ENCODE measurements around the gene LYRM2. TPM values are rescaled to one million over a fixed set of nuclear protein-coding genes. Genes with fewer than 3 reads are reported as not detected.

Gene LYRM2
- total RNA-seq, 1 donor from 2014 or later, result 33.0 TPM

DNA sequence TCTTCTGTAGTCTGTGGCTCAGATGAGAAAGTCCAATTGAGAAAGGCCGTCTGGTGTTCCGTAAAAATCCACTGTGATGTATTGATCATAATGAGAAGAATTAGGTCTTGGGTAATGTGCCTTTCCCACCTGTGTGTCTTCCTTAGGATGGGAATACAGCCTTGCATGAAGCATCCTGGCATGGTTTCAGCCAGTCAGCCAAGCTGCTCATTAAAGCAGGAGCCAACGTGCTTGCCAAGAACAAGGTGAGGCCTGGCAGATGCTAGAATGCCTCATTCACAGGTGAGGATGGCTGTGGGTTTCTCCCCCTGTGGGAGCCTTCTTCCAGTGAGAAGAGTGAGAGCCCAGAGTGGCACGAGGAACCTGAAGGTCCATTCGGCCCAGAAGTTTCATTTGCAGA lies 32.7 kb downstream of the LYRM2 start:
- intact Hi-C loops (cut with DNase I), result no loop called here
- ATAC-seq (ENCODE audit: poor library complexity) (no peak), DNase-seq (no peak)

- DNase-seq (no peak), ATAC-seq (ENCODE audit: poor library complexity) (no peak)
- intact Hi-C loops (cut with DNase I), result no loop called here
These were observed 33.9 kb downstream of the LYRM2 start for GRCh38 chr6:89604653-89605052.

DNA sequence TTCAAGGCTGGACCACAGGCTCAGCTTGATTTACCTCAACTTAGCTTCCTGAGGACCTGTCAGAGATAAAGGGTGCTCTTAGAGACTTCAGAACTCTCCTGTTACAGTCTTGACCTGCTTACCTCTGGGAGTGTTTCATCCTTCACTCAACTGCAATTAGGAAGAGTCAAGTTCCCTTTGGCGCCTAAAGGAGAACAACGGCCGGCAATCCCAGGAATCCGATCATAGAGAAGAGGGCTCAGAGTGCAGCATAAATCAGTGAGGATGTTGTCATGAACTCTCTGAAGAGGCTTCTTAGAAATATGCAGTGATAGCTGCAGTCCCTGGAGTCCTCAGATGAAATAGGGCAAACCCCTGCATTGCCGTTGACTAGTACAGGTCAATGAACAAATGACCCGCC lies 36.4 kb downstream of the LYRM2 start:
- no peak for DNase-seq
- ATAC-seq (ENCODE audit: poor library complexity), result no peak

DNA sequence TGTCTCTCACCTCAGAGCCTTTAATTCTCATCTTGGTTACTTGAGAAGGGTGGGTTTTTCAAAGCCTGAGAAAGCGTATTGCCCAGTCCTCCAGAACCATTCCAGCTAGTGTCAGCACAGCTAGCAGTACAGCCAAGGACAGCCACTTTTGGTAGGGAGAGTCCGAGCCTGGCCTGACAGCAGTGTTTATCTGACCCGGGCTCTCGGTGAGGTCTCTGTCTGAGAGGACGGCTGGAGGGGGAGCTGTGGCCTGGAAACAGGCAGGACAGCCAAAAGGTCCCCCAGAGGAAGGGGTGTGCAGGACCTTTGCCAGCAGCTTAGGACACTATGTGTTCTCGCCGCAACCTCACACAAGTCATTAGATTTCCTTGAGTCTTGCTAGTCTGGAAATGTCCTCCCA lies 38.8 kb downstream of the LYRM2 start:
- intact Hi-C loops (cut with DNase I), result no loop called here
- peak; percentile 54 for DNase-seq
- ATAC-seq (ENCODE audit: poor library complexity), result peak; percentile 84

More for the DNA sequence above, 36.4 kb downstream of the LYRM2 start:
- intact Hi-C loops (cut with DNase I), result no loop called here

DNA sequence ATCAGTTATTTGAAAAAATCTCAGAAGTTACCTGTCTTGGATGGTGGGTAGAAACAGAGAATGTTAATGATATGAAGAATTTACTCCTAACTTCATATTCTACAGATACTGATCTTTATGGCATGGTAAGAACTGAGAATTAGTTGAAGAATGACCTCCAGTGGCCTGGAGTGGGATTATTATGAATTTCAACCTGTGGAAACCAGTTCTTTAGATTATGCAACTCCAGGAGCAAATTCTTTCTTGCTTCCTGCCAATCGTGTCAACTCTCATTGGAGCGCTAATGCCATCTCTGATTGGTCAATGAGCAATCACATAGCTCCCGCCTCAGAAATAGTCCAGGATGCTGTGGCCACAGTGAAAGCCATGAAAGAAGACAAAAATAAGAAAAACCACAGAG lies 40.6 kb downstream of the LYRM2 start:
- intact Hi-C loops (cut with DNase I), result no loop called here
- ATAC-seq (ENCODE audit: poor library complexity) (no peak), DNase-seq (no peak)

DNA sequence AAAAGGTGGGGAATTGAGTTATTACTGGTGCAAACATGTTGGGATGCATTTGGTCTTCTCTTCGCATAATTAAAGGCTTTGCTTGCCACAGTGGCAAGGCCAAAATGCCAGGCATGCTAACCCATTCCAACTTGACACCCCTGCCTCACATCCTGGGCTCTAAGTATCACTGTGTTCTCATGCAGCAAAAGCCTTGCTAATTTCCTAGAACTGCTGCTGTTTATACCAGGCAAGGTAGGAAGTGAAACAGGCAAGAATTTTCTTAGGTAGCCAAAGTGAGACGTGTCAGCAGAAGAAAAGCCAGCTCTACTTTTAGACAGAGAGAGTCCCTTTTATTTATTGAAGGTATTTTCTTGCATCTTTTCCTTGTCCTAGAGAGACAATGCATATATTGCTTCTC lies 41.2 kb downstream of the LYRM2 start:
- ATAC-seq (ENCODE audit: poor library complexity) (no peak), DNase-seq (no peak)
- intact Hi-C loops (cut with DNase I), result no loop called here

DNA sequence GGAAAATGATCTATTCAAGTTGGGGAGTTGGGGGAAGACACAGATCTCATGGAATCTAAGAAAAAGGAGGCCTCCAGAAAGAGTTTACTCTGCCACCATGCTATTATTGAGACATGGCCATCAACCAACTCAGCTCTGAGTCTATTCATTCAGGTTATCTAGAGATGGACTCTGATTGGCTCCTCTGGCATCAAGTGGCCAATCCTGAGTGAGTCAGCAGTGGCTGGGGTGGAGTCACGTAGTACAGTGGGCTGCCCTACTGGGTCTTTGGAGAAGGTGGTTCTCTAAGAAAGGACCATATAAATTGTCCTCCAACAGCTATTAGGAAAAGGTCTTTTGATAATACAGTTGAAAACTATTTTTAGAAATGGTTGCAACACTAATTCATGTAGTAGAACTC lies 42.1 kb downstream of the LYRM2 start:
- ATAC-seq (ENCODE audit: poor library complexity), result no peak
- intact Hi-C loops (cut with DNase I), result no loop called here
- DNase-seq, result no peak

- intact Hi-C loops (cut with DNase I), result no loop called here
- no peak for ATAC-seq (ENCODE audit: poor library complexity)
- no peak for DNase-seq
These were observed 42.5 kb downstream of the LYRM2 start for GRCh38 chr6:89596056-89596455.

DNA sequence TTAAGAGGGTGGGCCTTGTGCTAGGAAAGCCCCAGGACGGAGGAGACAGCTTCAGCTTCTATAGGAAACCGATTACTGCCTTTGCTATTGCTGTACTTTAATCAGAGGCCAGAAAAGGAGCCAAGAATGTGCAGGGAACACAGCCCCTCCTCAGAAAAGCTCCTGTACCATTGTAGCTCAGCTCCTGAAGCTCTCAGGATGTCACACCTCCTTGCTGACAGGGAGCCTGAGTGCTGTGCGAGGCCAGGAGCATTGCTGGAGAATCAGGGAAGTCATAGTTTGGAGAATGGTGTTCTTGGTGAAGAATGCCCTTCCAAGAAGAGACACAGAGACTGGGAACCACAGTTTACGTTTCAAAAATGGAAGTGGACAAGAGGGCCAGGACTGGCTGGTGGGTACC lies 46.8 kb downstream of the LYRM2 start:
- intact Hi-C loops (cut with DNase I), result no loop called here
- DNase-seq (no peak), ATAC-seq (ENCODE audit: poor library complexity) (no peak)

DNA sequence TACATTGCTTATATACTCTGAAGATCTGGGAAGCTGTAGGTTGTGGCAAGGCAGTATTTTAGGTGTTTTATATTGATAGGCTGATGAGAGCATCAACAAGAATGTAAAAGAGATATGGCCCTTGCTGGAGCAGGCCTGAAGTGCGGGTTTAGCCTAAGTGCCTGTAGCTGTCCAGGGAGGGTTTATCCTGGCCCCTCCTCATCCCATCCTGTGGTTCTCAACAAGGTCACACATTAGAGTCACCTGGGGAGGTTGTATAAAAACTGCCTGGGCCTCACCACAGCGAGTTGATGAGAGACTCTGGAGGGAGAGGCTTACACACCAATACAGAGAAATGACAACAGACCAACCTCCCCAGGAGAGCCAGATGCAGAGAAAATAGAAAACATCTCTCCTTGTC lies 48.4 kb downstream of the LYRM2 start:
- intact Hi-C loops (cut with DNase I), result no loop called here
- DNase-seq, result no peak
- no peak for ATAC-seq (ENCODE audit: poor library complexity)

- DNase-seq, result no peak
- ATAC-seq (ENCODE audit: poor library complexity), result no peak
- intact Hi-C loops (cut with DNase I), result no loop called here
These were observed 49.1 kb downstream of the LYRM2 start for GRCh38 chr6:89589297-89590025.

DNA sequence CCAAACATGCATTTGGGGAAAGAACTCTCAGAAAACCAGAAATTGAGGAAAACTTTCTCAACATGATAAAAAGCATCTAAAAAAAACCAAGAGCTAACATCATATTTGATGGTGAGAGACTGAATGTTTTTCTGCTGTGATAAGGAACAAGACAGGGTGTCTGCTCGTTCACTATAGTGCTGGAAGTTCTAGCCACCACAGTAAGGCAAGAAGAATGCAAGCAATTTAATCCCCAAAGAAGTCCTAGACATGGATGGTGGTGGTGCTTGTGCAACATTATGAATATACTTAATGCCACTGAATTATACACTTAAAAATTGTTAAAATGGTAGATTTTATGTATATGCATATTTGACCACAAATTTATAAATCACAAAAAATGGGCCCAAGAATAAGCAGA lies 53.4 kb downstream of the LYRM2 start:
- DNase-seq (no peak), ATAC-seq (ENCODE audit: poor library complexity) (no peak)
- intact Hi-C loops (cut with DNase I), result no loop called here

- intact Hi-C loops (cut with DNase I), result no loop called here
- no peak for ATAC-seq (ENCODE audit: poor library complexity)
- no peak for DNase-seq
These were observed 54.0 kb downstream of the LYRM2 start for GRCh38 chr6:89584539-89584938.

DNA sequence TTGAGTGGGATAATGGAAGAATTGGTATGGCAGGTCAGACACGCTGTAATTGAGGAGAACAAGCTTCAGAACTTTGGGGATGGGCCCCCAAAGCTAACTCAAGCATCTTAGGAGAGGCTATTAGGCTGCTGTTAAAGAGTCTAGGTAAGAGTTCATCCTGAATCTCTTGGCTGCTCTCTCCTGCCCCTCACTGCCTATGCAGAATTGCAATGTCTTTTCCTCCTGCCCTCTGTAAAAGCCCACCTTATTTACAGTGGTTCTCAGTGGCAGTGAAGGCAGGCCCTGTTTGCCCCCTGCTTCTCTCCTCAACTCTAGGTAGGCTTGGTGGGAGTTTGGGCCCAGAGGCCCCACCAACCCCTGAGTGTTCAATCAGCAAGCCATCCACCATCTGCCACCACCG lies 55.0 kb downstream of the LYRM2 start:
- intact Hi-C loops (cut with DNase I), result no loop called here
- DNase-seq (no peak), ATAC-seq (ENCODE audit: poor library complexity) (no peak)

GRCh38 chr6:89582669-89583325 lies 55.8 kb downstream of the LYRM2 start:
- intact Hi-C loops (cut with DNase I), result no loop called here
- DNase-seq, result no peak
- no peak for ATAC-seq (ENCODE audit: poor library complexity)

- DNase-seq, result no peak
- ATAC-seq (ENCODE audit: poor library complexity), result no peak
- intact Hi-C loops (cut with DNase I), result no loop called here
These were observed 56.9 kb downstream of the LYRM2 start for GRCh38 chr6:89581689-89582088.

GRCh38 chr6:89580997-89581666 lies 57.4 kb downstream of the LYRM2 start:
- ATAC-seq (ENCODE audit: poor library complexity), result no peak
- intact Hi-C loops (cut with DNase I), result no loop called here
- no peak for DNase-seq

- intact Hi-C loops (cut with DNase I), result no loop called here
- ATAC-seq (ENCODE audit: poor library complexity) (no peak), DNase-seq (no peak)
These were observed 63.0 kb downstream of the LYRM2 start for GRCh38 chr6:89575562-89575960.

DNA sequence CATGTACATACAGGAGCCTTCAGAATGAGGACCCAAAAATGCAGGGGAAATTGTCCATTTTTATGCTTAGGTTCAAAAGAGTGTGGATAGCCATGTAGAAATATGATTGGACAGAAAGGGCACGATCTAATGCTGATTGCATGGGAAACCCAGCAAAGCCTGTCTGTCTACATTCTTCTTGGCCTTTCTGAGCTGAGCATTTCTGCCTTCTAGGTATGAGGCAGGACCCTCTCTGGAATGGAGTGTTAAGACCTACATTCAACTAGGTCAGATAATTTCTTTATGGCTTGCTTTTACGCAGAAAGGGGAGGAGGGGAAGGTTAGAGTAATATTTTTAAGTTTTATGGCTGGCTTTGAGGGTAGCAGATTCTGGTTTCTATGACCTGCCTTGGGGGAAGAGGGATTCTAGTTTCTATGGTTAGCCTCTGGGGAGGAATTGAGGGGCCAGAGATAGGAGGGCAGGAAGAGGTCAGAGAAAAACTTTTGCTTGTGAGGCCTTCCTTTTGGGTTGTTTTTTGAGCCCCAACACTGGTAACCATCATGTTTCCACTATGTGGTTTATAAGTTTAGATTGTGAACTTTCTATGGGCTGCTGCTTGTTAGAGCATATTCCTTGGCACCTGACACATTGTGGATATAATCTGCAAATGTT lies 63.5 kb downstream of the LYRM2 start:
- ATAC-seq (ENCODE audit: poor library complexity) (no peak), DNase-seq (no peak)
- intact Hi-C loops (cut with DNase I), result no loop called here

All from Right ventricle myocardium superior (tissue), 1 donor.